Measurements from ENCODE around the gene DDI1.
"Not testable (repeated sequence)": the region's sequence is repeated elsewhere in the genome, so short reads cannot be mapped to it uniquely, and the experiment has no call there.

Gene DDI1

GRCh38 chr11:104041792-104042191 lies 5.4 kb downstream of the DDI1 start:
- no peak for DNase-seq (ENCODE audit: low spot score)

- DNase-seq (ENCODE audit: low spot score) = no peak
Observed at GRCh38 chr11:104043142-104043541, 6.7 kb downstream of the DDI1 start.

- DNase-seq (ENCODE audit: low spot score) = no peak
Observed at GRCh38 chr11:104043678-104044239, 7.3 kb downstream of the DDI1 start.

GRCh38 chr11:104046331-104046730 lies 9.9 kb downstream of the DDI1 start:
- no peak for DNase-seq (ENCODE audit: low spot score)

- DNase-seq (ENCODE audit: low spot score) = not testable (repeated sequence)
Observed at GRCh38 chr11:104046858-104047257, 10.4 kb downstream of the DDI1 start.

GRCh38 chr11:104049116-104049515 lies 12.7 kb downstream of the DDI1 start:
- DNase-seq (ENCODE audit: low spot score) = no peak

GRCh38 chr11:104051778-104052177 lies 15.3 kb downstream of the DDI1 start:
- no peak for DNase-seq (ENCODE audit: low spot score)

GRCh38 chr11:104053743-104054478 lies 17.5 kb downstream of the DDI1 start:
- DNase-seq (ENCODE audit: low spot score) = no peak

- DNase-seq (ENCODE audit: low spot score) = no peak
Observed at GRCh38 chr11:104054911-104055529, 18.6 kb downstream of the DDI1 start.

- DNase-seq (ENCODE audit: low spot score) = no peak
Observed at GRCh38 chr11:104055596-104055995, 19.2 kb downstream of the DDI1 start.

- DNase-seq (ENCODE audit: low spot score) = no peak
Observed at GRCh38 chr11:104057908-104058307, 21.5 kb downstream of the DDI1 start.

- no peak for DNase-seq (ENCODE audit: low spot score)
Observed at GRCh38 chr11:104058680-104059079, 22.2 kb downstream of the DDI1 start.

- DNase-seq (ENCODE audit: low spot score) = no peak
Observed at GRCh38 chr11:104060004-104060794, 23.8 kb downstream of the DDI1 start.

- DNase-seq (ENCODE audit: low spot score) = no peak
Observed at GRCh38 chr11:104060820-104061219, 24.4 kb downstream of the DDI1 start.

- peak; percentile 33 for DNase-seq (ENCODE audit: low spot score)
Observed at GRCh38 chr11:104061853-104062521, 25.5 kb downstream of the DDI1 start.

GRCh38 chr11:104064034-104064630 lies 27.7 kb downstream of the DDI1 start:
- DNase-seq (ENCODE audit: low spot score) = no peak

GRCh38 chr11:104067534-104067933 lies 31.1 kb downstream of the DDI1 start:
- no peak for DNase-seq (ENCODE audit: low spot score)

- peak; percentile 45 for DNase-seq (ENCODE audit: low spot score)
Observed at GRCh38 chr11:104073950-104074705, 37.7 kb downstream of the DDI1 start.

- no peak for DNase-seq (ENCODE audit: low spot score)
Observed at GRCh38 chr11:104075091-104075490, 38.7 kb downstream of the DDI1 start.

- no peak for DNase-seq (ENCODE audit: low spot score)
Observed at GRCh38 chr11:104075706-104076105, 39.3 kb downstream of the DDI1 start.

- DNase-seq (ENCODE audit: low spot score) = no peak
Observed at GRCh38 chr11:104076455-104076854, 40.0 kb downstream of the DDI1 start.
